22Rv1 (cell line): ENCODE results near the gene CCDC91.

Source experiments
- H3K27ac ChIP-seq: fragments of 450-650 bp; 2 replicates; pipeline ENCODE4 v1.5.1; 2017
- CTCF ChIP-seq: fragments of 450-650 bp; IDR thresholded peaks from 2 replicates; pipeline ENCODE4 v1.5.1; 2017; ENCODE audit warnings: mild to moderate bottlenecking
- ZFX ChIP-seq: fragments of 450-650 bp; IDR thresholded peaks from 2 replicates; pipeline ENCODE4 v1.6.1; 2017; ENCODE audit warnings: antibody characterized with exemption, borderline replicate concordance

CCDC91 gene

GRCh38 chr12:28555748-28556147 is 365.5 kb downstream of the CCDC91 start:
- TF ChIP-seq ZFX (no peak), CTCF (no peak)
- no peak overlapping the region for H3K27ac ChIP-seq

DNA sequence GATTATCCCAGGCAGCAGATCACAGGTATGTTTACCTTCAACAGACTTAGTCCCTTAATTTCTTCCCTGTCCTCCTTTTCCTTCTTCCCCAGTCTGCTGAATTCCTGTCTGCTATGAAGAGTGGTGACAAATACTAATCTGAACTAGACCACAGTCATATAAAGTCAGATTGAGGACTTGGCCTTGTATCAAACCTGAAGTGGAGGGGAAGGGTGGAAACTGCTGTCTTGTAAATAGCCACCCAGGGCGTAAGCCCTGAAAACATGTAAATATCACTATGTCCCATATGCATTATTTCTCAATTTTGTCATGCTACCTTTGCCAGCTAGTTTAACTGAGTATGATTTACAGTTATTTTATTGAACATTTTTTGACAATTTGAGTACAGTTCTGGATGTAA is 368.0 kb downstream of the CCDC91 start:
- TF ChIP-seq ZFX (no peak), CTCF (no peak)
- no peak overlapping the region for H3K27ac ChIP-seq

- no peak overlapping the region for H3K27ac ChIP-seq
- TF ChIP-seq ZFX = no peak
- no peak for TF ChIP-seq CTCF
Observed at GRCh38 chr12:28563286-28563685, 373.0 kb downstream of the CCDC91 start.

DNA sequence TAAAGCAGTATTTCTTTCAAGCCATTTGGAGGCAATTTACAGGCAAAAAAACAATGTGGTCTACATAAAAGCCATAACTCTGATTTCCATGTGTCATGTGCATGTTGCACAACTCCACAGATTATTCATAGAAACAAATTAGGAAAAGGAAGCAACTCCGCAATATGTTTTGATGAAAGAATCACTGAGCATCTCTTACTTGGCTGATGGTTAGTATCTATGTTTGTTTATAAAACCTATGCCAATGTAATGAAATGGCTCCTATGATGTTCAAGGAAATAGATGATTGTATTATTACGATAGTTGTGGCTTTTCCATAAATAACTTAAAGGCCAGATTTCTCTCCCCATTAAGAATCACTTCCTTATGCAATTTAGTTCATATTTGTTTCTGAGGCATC is 373.7 kb downstream of the CCDC91 start:
- no peak overlapping the region for H3K27ac ChIP-seq
- no peak for TF ChIP-seq CTCF
- TF ChIP-seq ZFX = no peak

DNA sequence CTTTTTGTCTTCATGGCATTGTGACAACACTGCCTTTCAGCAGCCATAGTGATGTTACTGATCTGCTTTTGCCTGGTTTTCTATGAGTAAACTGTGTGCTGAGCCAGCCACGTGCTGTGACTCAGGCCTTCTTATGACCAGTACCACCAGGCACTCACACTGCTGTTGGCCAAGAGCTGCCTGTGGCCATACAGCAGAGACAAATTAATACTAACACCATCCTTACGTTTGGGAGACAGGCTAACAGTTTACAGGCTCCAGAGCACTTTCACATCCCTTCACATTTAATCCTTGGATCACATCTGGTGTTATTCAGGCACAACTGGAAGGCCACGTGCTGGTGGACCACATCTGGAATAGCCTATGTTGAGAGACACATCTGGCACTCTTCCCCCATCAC is 377.9 kb downstream of the CCDC91 start:
- H3K27ac ChIP-seq = no peak overlapping the region
- TF ChIP-seq ZFX = no peak
- no peak for TF ChIP-seq CTCF

DNA sequence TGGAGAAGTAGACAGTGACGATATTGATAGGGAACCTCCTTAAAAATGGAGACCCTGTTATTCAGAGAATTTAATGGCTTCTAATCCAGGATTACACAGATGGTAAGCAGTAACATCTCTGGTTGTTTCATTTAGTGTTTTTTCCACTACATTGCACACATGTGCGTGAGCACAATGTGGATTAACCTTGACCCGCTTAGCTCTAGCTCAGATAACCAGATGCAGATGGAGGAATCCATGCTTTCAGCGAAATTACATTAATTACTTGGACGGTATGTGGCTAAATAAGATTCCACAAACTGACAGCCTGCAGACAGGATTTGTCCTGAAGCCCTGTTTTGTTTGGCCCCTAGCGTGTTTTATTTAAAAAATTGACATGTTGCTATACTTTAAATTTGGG is 378.4 kb downstream of the CCDC91 start:
- H3K27ac ChIP-seq = no peak overlapping the region
- TF ChIP-seq CTCF (no peak), ZFX (no peak)

DNA sequence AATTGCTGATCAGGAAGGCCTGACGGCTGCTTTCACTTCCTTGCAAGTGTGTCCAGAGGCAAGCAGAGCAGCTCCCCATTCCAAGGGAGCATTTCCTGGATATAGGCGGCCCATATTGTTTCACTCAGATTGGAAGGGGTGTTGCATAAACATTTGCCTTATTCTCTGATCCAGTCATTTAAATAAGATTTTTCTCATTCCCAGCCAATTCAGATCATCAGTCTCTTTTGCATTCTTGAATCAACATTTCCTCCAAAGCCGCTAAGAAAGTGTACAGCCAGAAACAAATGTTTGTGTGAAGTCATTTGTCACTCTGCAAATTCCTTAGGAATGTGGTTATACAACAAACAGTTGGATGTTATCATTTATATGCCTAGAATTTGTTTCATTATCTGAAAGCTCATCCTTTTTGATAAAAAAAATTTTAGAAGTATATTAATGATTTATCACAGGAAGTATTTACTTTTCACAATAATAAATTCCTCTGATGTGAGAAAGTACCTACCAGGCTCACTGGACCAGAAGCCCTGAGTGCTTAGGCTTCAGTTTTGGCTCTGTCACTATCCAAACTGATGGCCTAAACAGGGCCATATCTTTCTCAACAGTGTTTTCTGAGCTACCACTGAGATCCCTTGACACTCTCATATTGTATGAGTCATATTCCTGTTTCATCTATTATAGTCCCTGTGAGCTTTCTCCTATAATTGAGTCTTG is 379.6 kb downstream of the CCDC91 start:
- no peak for TF ChIP-seq CTCF
- no peak for TF ChIP-seq ZFX
- H3K27ac ChIP-seq = no peak overlapping the region
